GM13977 (cell line): ENCODE data around the gene PLS3.

ENCODE experiments used
- DNase-seq: peaks from one replicate; pipeline ENCODE4 v3.0.0; 2012; ENCODE audit warnings: low spot score
- in situ Hi-C: fragments of 300-500 bp; cut with MboI; formaldehyde crosslinking; loops from one replicate; pipeline ENCODE4 v1.12.0; 2022; ENCODE audit warnings: low sequenced_read_pairs, low pct_unique_long_range_greater_than_20kb, mixed read lengths, inconsistent platforms; ENCODE audit not compliant: unreplicated experiment
- TF ChIP-seq, protein P1 (sequence below): IDR thresholded peaks from 2 replicates; pipeline ENCODE4 v1.5.1; 2012; ENCODE audit warnings: mild to moderate bottlenecking, control low read depth; ENCODE audit not compliant: insufficient read depth; ENCODE audit errors: extremely low read depth, missing control alignments

Gene PLS3, protein sequence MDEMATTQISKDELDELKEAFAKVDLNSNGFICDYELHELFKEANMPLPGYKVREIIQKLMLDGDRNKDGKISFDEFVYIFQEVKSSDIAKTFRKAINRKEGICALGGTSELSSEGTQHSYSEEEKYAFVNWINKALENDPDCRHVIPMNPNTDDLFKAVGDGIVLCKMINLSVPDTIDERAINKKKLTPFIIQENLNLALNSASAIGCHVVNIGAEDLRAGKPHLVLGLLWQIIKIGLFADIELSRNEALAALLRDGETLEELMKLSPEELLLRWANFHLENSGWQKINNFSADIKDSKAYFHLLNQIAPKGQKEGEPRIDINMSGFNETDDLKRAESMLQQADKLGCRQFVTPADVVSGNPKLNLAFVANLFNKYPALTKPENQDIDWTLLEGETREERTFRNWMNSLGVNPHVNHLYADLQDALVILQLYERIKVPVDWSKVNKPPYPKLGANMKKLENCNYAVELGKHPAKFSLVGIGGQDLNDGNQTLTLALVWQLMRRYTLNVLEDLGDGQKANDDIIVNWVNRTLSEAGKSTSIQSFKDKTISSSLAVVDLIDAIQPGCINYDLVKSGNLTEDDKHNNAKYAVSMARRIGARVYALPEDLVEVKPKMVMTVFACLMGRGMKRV

DNA sequence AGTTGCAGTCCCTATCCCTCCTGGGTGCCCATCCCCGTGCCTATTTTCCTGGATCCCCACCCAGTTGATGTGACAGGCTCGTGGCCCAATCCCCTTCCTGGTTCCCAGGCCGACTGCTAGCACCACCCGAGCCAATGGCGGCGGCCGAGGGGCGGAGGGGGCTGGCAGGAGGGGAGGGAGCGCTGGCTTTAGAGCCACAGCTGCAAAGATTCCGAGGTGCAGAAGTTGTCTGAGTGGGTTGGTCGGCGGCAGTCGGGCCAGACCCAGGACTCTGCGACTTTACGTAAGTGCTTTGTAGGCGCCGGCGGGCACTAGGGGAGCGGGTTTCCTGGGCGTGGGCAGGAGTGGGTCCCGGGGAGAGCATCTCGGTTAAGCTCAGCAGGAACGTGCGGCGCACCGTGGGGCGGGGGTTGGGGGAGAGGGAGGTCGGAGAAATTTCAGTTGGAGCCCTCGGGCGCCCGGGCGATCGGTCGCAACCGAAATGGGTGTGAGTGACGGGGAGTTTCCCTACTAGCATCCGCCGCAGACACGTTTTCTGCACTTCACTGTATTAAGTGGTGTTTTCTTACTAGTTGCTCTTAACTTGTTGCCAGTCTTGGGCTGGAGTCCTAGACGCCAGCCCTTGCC lies at the start of gene PLS3:
Gene PLS3 (plus strand): TSS at position 197 of the 627 bp plus-strand sequence. CDS start 49,077 bp downstream, outside the sequence.
- peak; percentile 73 for DNase-seq
- in situ Hi-C loops: no loop called here
- TF ChIP-seq, protein P1, sequence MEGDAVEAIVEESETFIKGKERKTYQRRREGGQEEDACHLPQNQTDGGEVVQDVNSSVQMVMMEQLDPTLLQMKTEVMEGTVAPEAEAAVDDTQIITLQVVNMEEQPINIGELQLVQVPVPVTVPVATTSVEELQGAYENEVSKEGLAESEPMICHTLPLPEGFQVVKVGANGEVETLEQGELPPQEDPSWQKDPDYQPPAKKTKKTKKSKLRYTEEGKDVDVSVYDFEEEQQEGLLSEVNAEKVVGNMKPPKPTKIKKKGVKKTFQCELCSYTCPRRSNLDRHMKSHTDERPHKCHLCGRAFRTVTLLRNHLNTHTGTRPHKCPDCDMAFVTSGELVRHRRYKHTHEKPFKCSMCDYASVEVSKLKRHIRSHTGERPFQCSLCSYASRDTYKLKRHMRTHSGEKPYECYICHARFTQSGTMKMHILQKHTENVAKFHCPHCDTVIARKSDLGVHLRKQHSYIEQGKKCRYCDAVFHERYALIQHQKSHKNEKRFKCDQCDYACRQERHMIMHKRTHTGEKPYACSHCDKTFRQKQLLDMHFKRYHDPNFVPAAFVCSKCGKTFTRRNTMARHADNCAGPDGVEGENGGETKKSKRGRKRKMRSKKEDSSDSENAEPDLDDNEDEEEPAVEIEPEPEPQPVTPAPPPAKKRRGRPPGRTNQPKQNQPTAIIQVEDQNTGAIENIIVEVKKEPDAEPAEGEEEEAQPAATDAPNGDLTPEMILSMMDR: no peak

DNA sequence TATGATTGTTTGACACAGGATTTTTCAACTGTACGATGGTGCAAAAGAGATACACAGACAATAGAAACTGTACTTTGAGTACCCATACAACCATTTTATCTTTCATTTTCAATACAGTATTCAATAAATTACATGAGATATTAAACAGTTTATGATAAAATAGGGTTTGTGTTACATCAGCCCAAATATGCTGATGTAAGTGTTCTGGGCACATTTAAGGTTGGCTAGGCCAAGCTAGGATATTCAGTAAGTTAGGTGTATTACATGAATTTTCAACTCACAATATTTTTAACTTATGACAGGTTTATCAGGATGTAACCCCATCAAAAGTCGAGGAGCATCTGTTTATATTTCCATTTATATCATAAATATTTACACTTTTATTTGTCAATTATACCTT lies 42.9 kb upstream of the PLS3 start:
- in situ Hi-C loops: no loop called here
- no peak for DNase-seq
- TF ChIP-seq, protein P1: no peak

DNA sequence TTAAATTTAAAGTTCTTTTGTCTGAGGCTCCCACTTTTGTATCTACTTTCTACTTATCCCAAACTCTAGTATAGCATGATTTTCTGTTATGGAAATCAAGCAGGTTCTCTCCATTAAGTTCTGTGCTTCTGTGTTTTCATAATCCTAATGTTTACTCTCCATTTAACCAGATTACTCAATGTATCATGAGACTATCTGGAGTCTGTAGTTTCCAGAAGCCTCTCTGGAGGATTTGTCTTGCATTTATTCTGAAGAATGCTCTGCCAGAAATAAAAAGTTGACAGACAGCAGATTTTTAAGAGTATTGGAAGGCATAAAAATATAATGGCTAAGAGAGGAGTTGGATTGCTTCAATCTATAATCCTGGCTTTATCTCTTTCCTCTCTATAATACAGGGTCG lies 39.2 kb upstream of the PLS3 start:
- TF ChIP-seq, protein P1: no peak
- in situ Hi-C loops: no loop called here
- DNase-seq: no peak

DNA sequence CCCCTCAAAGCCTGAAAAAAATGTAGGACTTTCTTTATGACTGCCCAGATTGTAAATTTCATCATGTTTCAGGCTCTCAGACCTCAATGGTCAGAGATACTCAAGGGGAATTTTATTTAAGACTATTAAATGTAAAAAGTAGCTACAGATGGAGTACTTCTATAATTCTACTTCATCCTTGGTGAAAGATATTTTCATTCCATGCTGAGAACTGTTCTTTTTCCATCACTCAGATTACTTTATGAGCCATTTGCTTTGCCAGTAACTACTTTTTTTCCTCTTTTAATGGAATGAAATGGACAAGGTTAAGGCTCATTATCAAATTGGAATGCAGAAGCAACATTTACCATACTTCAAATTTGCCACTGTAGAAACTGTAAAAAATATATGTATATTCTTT lies 38.0 kb upstream of the PLS3 start:
- TF ChIP-seq, protein P1: no peak
- DNase-seq: no peak
- in situ Hi-C loops: no loop called here

DNA sequence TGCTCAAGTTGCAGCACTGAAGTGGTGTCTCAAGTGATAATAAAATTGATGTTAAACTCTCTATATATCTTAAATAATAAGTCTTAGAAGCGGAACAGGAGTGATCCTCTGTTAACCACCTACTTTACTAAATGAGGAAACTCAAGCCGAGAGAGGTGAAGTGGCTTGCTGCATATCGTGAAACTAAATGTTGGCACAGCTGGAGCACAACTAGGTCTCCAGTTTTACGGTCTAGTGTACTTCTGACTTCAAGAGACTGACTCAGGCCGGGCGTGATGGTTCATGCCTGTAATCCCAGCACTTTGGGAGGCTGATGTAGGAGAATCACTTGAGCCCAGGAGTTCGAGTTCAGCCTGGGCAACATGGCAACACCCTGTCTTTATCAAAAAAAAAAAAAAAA lies 35.5 kb upstream of the PLS3 start:
- DNase-seq: no peak
- in situ Hi-C loops: no loop called here
- TF ChIP-seq, protein P1: no peak

DNA sequence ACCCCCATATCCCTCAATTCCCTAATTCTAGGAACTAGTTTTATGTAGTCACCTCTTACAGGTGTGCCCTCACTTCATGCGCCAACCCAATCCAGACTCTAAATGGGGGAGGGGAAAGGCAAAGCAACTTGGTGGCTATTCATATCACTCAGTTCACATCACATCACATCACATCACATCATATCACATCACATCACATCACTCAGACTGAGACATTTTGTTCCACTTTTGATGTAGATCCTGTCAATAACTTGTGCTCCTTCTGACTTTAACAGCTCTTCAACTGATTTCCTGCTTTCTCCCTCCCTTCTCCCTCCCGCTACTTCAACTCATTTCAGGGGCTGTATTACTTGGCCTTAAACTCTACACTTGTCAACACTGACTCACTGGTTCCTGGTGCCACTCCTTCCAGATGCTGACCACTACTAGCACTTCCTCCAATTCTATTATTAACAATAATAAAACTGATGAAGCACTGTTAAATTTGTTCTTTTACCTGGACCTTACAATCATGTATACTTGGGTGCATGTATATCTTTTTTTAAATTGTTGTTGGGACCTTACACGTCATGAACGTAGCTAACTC lies 29.1 kb upstream of the PLS3 start:
- in situ Hi-C loops: no loop called here
- DNase-seq: no peak
- TF ChIP-seq, protein P1: no peak
